ENCODE data around the gene GRIFIN. TPM values are rescaled to one million over a fixed set of nuclear protein-coding genes. Genes with fewer than 3 reads are reported as not detected.
"Not testable (repeated sequence)": the region's sequence is repeated elsewhere in the genome, so short reads cannot be mapped to it uniquely, and the experiment has no call there.

GRIFIN gene
- total RNA-seq, 1 donor from 2014 or later, result not detected

GRCh38 chr7:2460188-2460587, 16.0 kb downstream of the GRIFIN start:
- Mint-ChIP-seq H3K9me3 (ENCODE audit: low read depth) (no peaks in the 10 kb centered on the region), H3K36me3 (ENCODE audit: insufficient read depth) (no peaks in the 10 kb centered on the region), H3K27ac (no peak overlapping the region), H3K4me1 (ENCODE audit: low read depth) (no peaks in the 10 kb centered on the region), H3K27me3 (no peaks in the 10 kb centered on the region), H3K4me3 (ENCODE audit: low read depth) (no peak overlapping the region)
- DNase-seq (ENCODE audit: low spot score, unreplicated experiment), result no peak
- no peak for TF ChIP-seq CTCF (IDR thresholded peaks at IDR 0.05; ENCODE audit: unreplicated experiment)

GRCh38 chr7:2459674-2460073, 16.5 kb downstream of the GRIFIN start:
- TF ChIP-seq CTCF (IDR thresholded peaks at IDR 0.05; ENCODE audit: unreplicated experiment), result no peak
- no peak for DNase-seq (ENCODE audit: low spot score, unreplicated experiment)
- no peak overlapping the region for H3K27ac Mint-ChIP-seq
- H3K27me3 Mint-ChIP-seq, result no peaks in the 10 kb centered on the region
- no peaks in the 10 kb centered on the region for H3K4me1 Mint-ChIP-seq (ENCODE audit: low read depth)
- no peaks in the 10 kb centered on the region for H3K36me3 Mint-ChIP-seq (ENCODE audit: insufficient read depth)
- no peaks in the 10 kb centered on the region for H3K9me3 Mint-ChIP-seq (ENCODE audit: low read depth)
- H3K4me3 Mint-ChIP-seq (ENCODE audit: low read depth), result no peak overlapping the region

- H3K27me3 Mint-ChIP-seq; DNase-seq (ENCODE audit: low spot score, unreplicated experiment); H3K36me3 Mint-ChIP-seq (ENCODE audit: insufficient read depth); H3K9me3 Mint-ChIP-seq (ENCODE audit: low read depth); H3K4me1 Mint-ChIP-seq (ENCODE audit: low read depth); H3K27ac Mint-ChIP-seq; H3K4me3 Mint-ChIP-seq (ENCODE audit: low read depth): not testable (repeated sequence)
Observed at GRCh38 chr7:2453849-2454248, 22.3 kb downstream of the GRIFIN start.

- DNase-seq (ENCODE audit: low spot score, unreplicated experiment), result no peak
- Mint-ChIP-seq H3K27me3 (no peaks in the 10 kb centered on the region), H3K36me3 (ENCODE audit: insufficient read depth) (no peaks in the 10 kb centered on the region), H3K9me3 (ENCODE audit: low read depth) (no peaks in the 10 kb centered on the region), H3K4me3 (ENCODE audit: low read depth) (no peak overlapping the region), H3K27ac (no peak overlapping the region), H3K4me1 (ENCODE audit: low read depth) (no peaks in the 10 kb centered on the region)
- TF ChIP-seq CTCF (IDR thresholded peaks at IDR 0.05; ENCODE audit: unreplicated experiment), result no peak
Observed at GRCh38 chr7:2452643-2453270, 23.4 kb downstream of the GRIFIN start.

- H3K4me3 Mint-ChIP-seq (ENCODE audit: low read depth), result no peak overlapping the region
- no peak for TF ChIP-seq CTCF (IDR thresholded peaks at IDR 0.05; ENCODE audit: unreplicated experiment)
- no peaks in the 10 kb centered on the region for H3K4me1 Mint-ChIP-seq (ENCODE audit: low read depth)
- H3K9me3 Mint-ChIP-seq (ENCODE audit: low read depth), result no peaks in the 10 kb centered on the region
- H3K36me3 Mint-ChIP-seq (ENCODE audit: insufficient read depth), result no peaks in the 10 kb centered on the region
- H3K27ac Mint-ChIP-seq, result no peak overlapping the region
- H3K27me3 Mint-ChIP-seq, result no peaks in the 10 kb centered on the region
- DNase-seq (ENCODE audit: low spot score, unreplicated experiment), result no peak
Observed at GRCh38 chr7:2452074-2452507, 24.1 kb downstream of the GRIFIN start.

All from progenitor cell of endocrine pancreas (in vitro differentiated cells).